ENCODE data around the gene LRCOL1.

LRCOL1 gene

GRCh38 chr12:132583411-132583710 lies 27.0 kb downstream of the LRCOL1 start:
- TF ChIP-seq, protein P1, sequence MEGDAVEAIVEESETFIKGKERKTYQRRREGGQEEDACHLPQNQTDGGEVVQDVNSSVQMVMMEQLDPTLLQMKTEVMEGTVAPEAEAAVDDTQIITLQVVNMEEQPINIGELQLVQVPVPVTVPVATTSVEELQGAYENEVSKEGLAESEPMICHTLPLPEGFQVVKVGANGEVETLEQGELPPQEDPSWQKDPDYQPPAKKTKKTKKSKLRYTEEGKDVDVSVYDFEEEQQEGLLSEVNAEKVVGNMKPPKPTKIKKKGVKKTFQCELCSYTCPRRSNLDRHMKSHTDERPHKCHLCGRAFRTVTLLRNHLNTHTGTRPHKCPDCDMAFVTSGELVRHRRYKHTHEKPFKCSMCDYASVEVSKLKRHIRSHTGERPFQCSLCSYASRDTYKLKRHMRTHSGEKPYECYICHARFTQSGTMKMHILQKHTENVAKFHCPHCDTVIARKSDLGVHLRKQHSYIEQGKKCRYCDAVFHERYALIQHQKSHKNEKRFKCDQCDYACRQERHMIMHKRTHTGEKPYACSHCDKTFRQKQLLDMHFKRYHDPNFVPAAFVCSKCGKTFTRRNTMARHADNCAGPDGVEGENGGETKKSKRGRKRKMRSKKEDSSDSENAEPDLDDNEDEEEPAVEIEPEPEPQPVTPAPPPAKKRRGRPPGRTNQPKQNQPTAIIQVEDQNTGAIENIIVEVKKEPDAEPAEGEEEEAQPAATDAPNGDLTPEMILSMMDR (IDR thresholded peaks at IDR 0.05; ENCODE audit: low read depth, low read length), result no peak
- H3K4me3 ChIP-seq (ENCODE audit: low read depth, low read length), result no peak overlapping the region

DNA sequence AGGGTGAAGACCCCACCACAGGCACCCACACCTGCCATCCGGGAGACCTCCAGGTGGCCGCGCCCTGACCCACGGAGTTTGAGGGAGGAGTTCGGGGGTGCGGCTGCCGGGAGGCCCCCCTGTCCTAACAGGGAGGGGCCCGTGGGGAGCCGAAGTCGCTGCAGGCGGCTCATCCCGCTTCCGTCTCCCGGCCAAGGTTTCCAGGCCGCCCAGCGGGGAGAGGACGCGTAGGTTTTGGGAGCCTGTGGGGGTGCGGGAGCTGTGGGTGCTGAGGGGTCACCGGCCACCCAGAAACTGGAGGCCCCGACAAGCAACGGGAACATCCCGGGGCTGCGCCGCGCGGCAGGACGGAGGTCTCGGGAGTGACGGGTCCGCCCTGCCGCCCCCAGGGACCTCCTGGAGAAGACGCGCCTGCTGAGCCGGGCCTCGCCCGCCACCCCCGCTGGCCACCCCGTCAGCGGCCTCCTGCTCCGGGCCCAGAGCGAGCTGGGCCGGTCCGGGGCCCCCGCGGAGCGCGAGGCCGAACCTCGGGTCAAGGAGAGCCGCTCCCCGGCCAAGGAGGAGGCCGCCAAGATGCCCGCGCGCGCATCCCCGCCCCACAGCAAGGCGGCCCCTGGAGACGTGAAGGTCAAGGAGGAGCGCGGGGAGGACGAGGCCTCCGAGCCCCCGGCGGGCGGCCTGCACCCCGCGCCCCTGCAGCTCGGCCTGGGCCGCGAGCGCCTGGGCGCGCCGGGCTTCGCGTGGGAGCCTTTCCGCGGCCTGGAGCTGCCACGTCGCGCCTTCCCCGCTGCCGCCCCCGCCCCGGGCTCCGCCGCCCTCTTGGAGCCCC lies 27.6 kb downstream of the LRCOL1 start:
- no peak overlapping the region for H3K4me3 ChIP-seq (ENCODE audit: low read depth, low read length)
- TF ChIP-seq, protein P1 (IDR thresholded peaks at IDR 0.05; ENCODE audit: low read depth, low read length), result no peak

- no peak overlapping the region for H3K4me3 ChIP-seq (ENCODE audit: low read depth, low read length)
- TF ChIP-seq, protein P1 (IDR thresholded peaks at IDR 0.05; ENCODE audit: low read depth, low read length), result no peak
Measured at GRCh38 chr12:132582058-132582420, 28.3 kb downstream of the LRCOL1 start.

- TF ChIP-seq, protein P1 (IDR thresholded peaks at IDR 0.05; ENCODE audit: low read depth, low read length), result no peak
- no peak overlapping the region for H3K4me3 ChIP-seq (ENCODE audit: low read depth, low read length)
Measured at GRCh38 chr12:132581348-132582057, 28.9 kb downstream of the LRCOL1 start.

GRCh38 chr12:132580701-132581292 lies 29.6 kb downstream of the LRCOL1 start:
- no peak overlapping the region for H3K4me3 ChIP-seq (ENCODE audit: low read depth, low read length)
- TF ChIP-seq, protein P1 (IDR thresholded peaks at IDR 0.05; ENCODE audit: low read depth, low read length), result no peak

DNA sequence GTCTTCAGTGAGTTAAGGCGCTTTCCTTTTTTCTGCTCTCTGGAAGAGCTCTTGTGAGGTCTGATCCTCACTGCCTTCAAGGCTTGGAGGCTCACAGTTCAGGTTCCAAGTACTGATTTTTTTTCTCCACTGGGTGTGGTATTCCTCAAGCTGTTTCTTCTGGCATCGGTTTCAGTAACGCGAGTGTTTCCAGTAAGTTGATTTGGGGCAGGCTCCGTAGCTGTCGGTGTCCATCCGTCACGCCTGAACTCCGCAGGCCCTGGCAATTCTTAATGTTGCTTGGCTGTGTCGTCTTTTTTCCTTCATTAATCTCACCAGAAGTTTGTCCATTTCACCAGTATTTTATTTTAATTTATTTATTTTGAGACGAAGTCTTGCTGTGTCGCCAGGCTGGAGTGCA lies 30.6 kb downstream of the LRCOL1 start:
- TF ChIP-seq, protein P1 (IDR thresholded peaks at IDR 0.05; ENCODE audit: low read depth, low read length), result no peak
- no peak overlapping the region for H3K4me3 ChIP-seq (ENCODE audit: low read depth, low read length)

GRCh38 chr12:132578826-132579225 lies 31.6 kb downstream of the LRCOL1 start:
- TF ChIP-seq, protein P1 (IDR thresholded peaks at IDR 0.05; ENCODE audit: low read depth, low read length), result no peak
- no peak overlapping the region for H3K4me3 ChIP-seq (ENCODE audit: low read depth, low read length)
